ENCODE data around the gene MTTP. TPM values are rescaled to one million over a fixed set of nuclear protein-coding genes. Genes with fewer than 3 reads are reported as not detected.

Gene MTTP
- total and polyA plus RNA-seq, 2 experiments from 2014 or later: 0.08 to 0.14 TPM

- peaks cover 4% of the 10 kb centered on the region; the same call in 1 of the 3 replicates for H3K4me1 Mint-ChIP-seq
- ATAC-seq (no peak), DNase-seq (ENCODE audit: low spot score) (no peak)
- TF ChIP-seq STAT1 (IDR thresholded peaks at IDR 0.05; ENCODE audit: unreplicated experiment): no peak
- no peak for TF ChIP-seq NANOG (IDR thresholded peaks at IDR 0.05; ENCODE audit: borderline replicate concordance)
- TF ChIP-seq CREB1 (CRISPR knock-in tag; IDR thresholded peaks at IDR 0.05; ENCODE audit: low read depth): no peak
- TF ChIP-seq ZNF462 (CRISPR knock-in tag; IDR thresholded peaks at IDR 0.05): no peak
- no peak for TF ChIP-seq EZH2phosphoT487 (IDR thresholded peaks at IDR 0.05; ENCODE audit: unreplicated experiment)
- no peak within 1 kb of the TSS for H3K4me3 Mint-ChIP-seq
- Histone ChIP-seq H3K27me3 (ENCODE audit: insufficient read depth) (no peaks in the 10 kb centered on the region), H3K4me3 (no peak within 1 kb of the TSS), H3K9me2 (ENCODE audit: insufficient read depth) (no peaks in the 10 kb centered on the region), H4K20me1 (replicated peaks; ENCODE audit: insufficient read depth) (no peaks in the 10 kb centered on the region), H3K36me3 (ENCODE audit: insufficient read depth) (no peaks in the 10 kb centered on the region), H3K27ac (ENCODE audit: low read depth) (no peak within 1 kb of the TSS), H3K4me2 (no peak within 1 kb of the TSS), H3F3A (replicated peaks; ENCODE audit: low read depth) (no peaks in the 10 kb centered on the region), H2AFZ (peak within 1 kb of the TSS; percentile 47; the same call in 1 of the 2 replicates), H3K79me2 (replicated peaks; ENCODE audit: insufficient read depth) (no peaks in the 10 kb centered on the region), H3K4me1 (ENCODE audit: insufficient read depth) (no peaks in the 10 kb centered on the region)
- no peaks in the 10 kb centered on the region for H3K36me3 Mint-ChIP-seq (ENCODE audit: low read depth)
- H3K9me3 Mint-ChIP-seq: no peaks in the 10 kb centered on the region
- H3K27me3 Mint-ChIP-seq (ENCODE audit: insufficient read depth, low read depth, poor library complexity): no peaks in the 10 kb centered on the region
- no peak within 1 kb of the TSS for H3K27ac Mint-ChIP-seq
Observed at GRCh38 chr4:99657798-99658197, 83.2 kb downstream of the MTTP start, which contains the start of gene C4orf54. TSS of gene C4orf54 (minus strand) at chr4:99657828. CDS start at chr4:99654648, 3,180 bp downstream.

- H3K4me3 Mint-ChIP-seq: no peak overlapping the region
Observed at GRCh38 chr4:99658666-99659065, 84.0 kb downstream of the MTTP start.

More at GRCh38 chr4:99658666-99659065, 84.0 kb downstream of the MTTP start:
- Mint-ChIP-seq H3K4me1 (peaks cover 4% of the 10 kb centered on the region; the same call in 1 of the 3 replicates), H3K9me3 (no peaks in the 10 kb centered on the region), H3K27ac (no peak overlapping the region), H3K36me3 (ENCODE audit: low read depth) (no peaks in the 10 kb centered on the region), H3K27me3 (ENCODE audit: insufficient read depth, low read depth, poor library complexity) (no peaks in the 10 kb centered on the region)
- no peaks in the 10 kb centered on the region for H3K27me3 ChIP-seq (ENCODE audit: insufficient read depth)
- H3K4me3 ChIP-seq: no peak overlapping the region
- no peaks in the 10 kb centered on the region for H3K79me2 ChIP-seq (replicated peaks; ENCODE audit: insufficient read depth)
- no peaks in the 10 kb centered on the region for H4K20me1 ChIP-seq (replicated peaks; ENCODE audit: insufficient read depth)
- H3K4me1 ChIP-seq (ENCODE audit: insufficient read depth): no peaks in the 10 kb centered on the region
- H2AFZ ChIP-seq: peak overlapping the region; percentile 47; the same call in 1 of the 2 replicates
- H3K4me2 ChIP-seq: no peak overlapping the region
- no peak for DNase-seq (ENCODE audit: low spot score)
- no peaks in the 10 kb centered on the region for H3K36me3 ChIP-seq (ENCODE audit: insufficient read depth)
- H3K9me2 ChIP-seq (ENCODE audit: insufficient read depth): no peaks in the 10 kb centered on the region
- no peak overlapping the region for H3K27ac ChIP-seq (ENCODE audit: low read depth)
- no peak for ATAC-seq
- H3F3A ChIP-seq (replicated peaks; ENCODE audit: low read depth): no peaks in the 10 kb centered on the region
- no peak for TF ChIP-seq NANOG (IDR thresholded peaks at IDR 0.05; ENCODE audit: borderline replicate concordance)
- TF ChIP-seq ZNF114 (CRISPR knock-in tag; IDR thresholded peaks at IDR 0.05): no peak
- no peak for TF ChIP-seq EZH2 (IDR thresholded peaks at IDR 0.05; ENCODE audit: low read depth, unreplicated experiment)
- no peak for TF ChIP-seq STAT1 (IDR thresholded peaks at IDR 0.05; ENCODE audit: unreplicated experiment)
- no peak for TF ChIP-seq ZNF331 (CRISPR knock-in tag; IDR thresholded peaks at IDR 0.05; ENCODE audit: low read depth)
- no peak for TF ChIP-seq EZH2phosphoT487 (IDR thresholded peaks at IDR 0.05; ENCODE audit: unreplicated experiment)
- TF ChIP-seq CREB1 (CRISPR knock-in tag; IDR thresholded peaks at IDR 0.05; ENCODE audit: low read depth): no peak
- TF ChIP-seq POLR2AphosphoS5 (IDR thresholded peaks at IDR 0.05; ENCODE audit: low read depth): no peak
- TF ChIP-seq JUNB (IDR thresholded peaks at IDR 0.05; ENCODE audit: unreplicated experiment): no peak
